ENCODE results near the gene SCFD2. TPM values are rescaled to one million over a fixed set of nuclear protein-coding genes. Genes with fewer than 3 reads are reported as not detected.

Gene SCFD2
- total and polyA plus RNA-seq, 2 of the 8 experiments (the other 6 are each of a cell fraction or from before 2014, with no cell fraction given) = 6.2 to 10.2 TPM

GRCh38 chr4:53361451-53361850 lies 4.4 kb downstream of the SCFD2 start (continued):
- TF ChIP-seq, protein P1, sequence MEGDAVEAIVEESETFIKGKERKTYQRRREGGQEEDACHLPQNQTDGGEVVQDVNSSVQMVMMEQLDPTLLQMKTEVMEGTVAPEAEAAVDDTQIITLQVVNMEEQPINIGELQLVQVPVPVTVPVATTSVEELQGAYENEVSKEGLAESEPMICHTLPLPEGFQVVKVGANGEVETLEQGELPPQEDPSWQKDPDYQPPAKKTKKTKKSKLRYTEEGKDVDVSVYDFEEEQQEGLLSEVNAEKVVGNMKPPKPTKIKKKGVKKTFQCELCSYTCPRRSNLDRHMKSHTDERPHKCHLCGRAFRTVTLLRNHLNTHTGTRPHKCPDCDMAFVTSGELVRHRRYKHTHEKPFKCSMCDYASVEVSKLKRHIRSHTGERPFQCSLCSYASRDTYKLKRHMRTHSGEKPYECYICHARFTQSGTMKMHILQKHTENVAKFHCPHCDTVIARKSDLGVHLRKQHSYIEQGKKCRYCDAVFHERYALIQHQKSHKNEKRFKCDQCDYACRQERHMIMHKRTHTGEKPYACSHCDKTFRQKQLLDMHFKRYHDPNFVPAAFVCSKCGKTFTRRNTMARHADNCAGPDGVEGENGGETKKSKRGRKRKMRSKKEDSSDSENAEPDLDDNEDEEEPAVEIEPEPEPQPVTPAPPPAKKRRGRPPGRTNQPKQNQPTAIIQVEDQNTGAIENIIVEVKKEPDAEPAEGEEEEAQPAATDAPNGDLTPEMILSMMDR (IDR thresholded peaks at IDR 0.05; ENCODE audit: control extremely low read depth in 1 of 3, insufficient read depth in 1 of 3, low read depth in 1 of 3, low read length in 3 of 3) = no peak
- TF ChIP-seq POLR2AphosphoS5 (IDR thresholded peaks at IDR 0.05; ENCODE audit: low read depth, low read length) (no peak), CBX5 (IDR thresholded peaks at IDR 0.05; ENCODE audit: low read depth, low read length) (no peak), YY1 (IDR thresholded peaks at IDR 0.05; ENCODE audit: low read depth, low read length) (no peak), KDM4A (IDR thresholded peaks at IDR 0.05; ENCODE audit: low read depth, low read length, severe bottlenecking) (no peak), HDAC6 (IDR thresholded peaks at IDR 0.05; ENCODE audit: low read depth, low read length) (no peak), RXRA (IDR thresholded peaks at IDR 0.05; ENCODE audit: insufficient read depth, low read depth, low read length) (no peak)

Data from H1 (cell line).